WTC11 (cell line): ENCODE data around the gene SEC22C. TPM values are rescaled to one million over a fixed set of nuclear protein-coding genes. Genes with fewer than 3 reads are reported as not detected.

ENCODE experiments used
- ATAC-seq: fragments of 200-7000 bp; cut with Tn5 transposase; 2 replicates; pipeline ENCODE4 v1.10.0; 2021; ENCODE audit warnings: mild to moderate bottlenecking, moderate library complexity
- CTCF ChIA-PET: fragments of 300-600 bp; sonication (Branson Sonifier 250); formaldehyde crosslinking; loops from one replicate; lab custom pipeline; 2021; ENCODE audit warnings: antibody characterized with exemption; lab: Charles Lee
- POLR2A ChIA-PET: fragments of 350-600 bp; sonication (Branson Sonifier 250); formaldehyde crosslinking; loops from one replicate; lab custom pipeline; 2021; ENCODE audit warnings: antibody characterized with exemption; lab: Charles Lee
- DNase-seq: peaks from one replicate; pipeline ENCODE4 v3.0.0; 2021; ENCODE audit warnings: low spot score
- H3K27ac Mint-ChIP-seq: 2 replicates; pipeline ENCODE4 v1.8.0; 2021; ENCODE audit warnings: mixed read lengths
- H3K27me3 Mint-ChIP-seq: 2 replicates; pipeline ENCODE4 v1.8.0; 2021; ENCODE audit warnings: low read depth, mild to moderate bottlenecking, moderate library complexity, mixed read lengths
- H3K36me3 Mint-ChIP-seq: 2 replicates; pipeline ENCODE4 v1.8.0; 2021; ENCODE audit warnings: mixed read lengths
- H3K4me1 Mint-ChIP-seq: 2 replicates; pipeline ENCODE4 v1.8.0; 2022; ENCODE audit warnings: mixed read lengths
- H3K4me3 Mint-ChIP-seq: 2 replicates; pipeline ENCODE4 v1.8.0; 2021; ENCODE audit warnings: mild to moderate bottlenecking, moderate library complexity, mixed read lengths
- H3K9me3 Mint-ChIP-seq: 2 replicates; pipeline ENCODE4 v1.8.0; 2021; ENCODE audit warnings: mixed read lengths
- ATF1 ChIP-seq: sonication (generic); formaldehyde crosslinking; IDR thresholded peaks from 2 replicates; pipeline ENCODE4 v1.8.1; 2023; ENCODE audit warnings: mild to moderate bottlenecking, moderate library complexity, missing genetic modification reagents
- CBFB ChIP-seq: sonication (generic); formaldehyde crosslinking; IDR thresholded peaks from 2 replicates; pipeline ENCODE4 v1.8.1; 2022; ENCODE audit warnings: mild to moderate bottlenecking, low read depth, missing genetic modification reagents
- ETV6 ChIP-seq: sonication (generic); formaldehyde crosslinking; IDR thresholded peaks from 2 replicates; pipeline ENCODE4 v1.8.1; 2022; ENCODE audit warnings: mild to moderate bottlenecking, missing genetic modification reagents
- JUN ChIP-seq: sonication (generic); formaldehyde crosslinking; IDR thresholded peaks from 2 replicates; pipeline ENCODE4 v1.8.0; 2023; ENCODE audit warnings: mild to moderate bottlenecking, missing genetic modification reagents
- KAT7 ChIP-seq: sonication (generic); formaldehyde crosslinking; IDR thresholded peaks from 2 replicates; pipeline ENCODE4 v1.8.1; 2023; ENCODE audit warnings: missing genetic modification reagents, mild to moderate bottlenecking, borderline replicate concordance
- MYBL2 ChIP-seq: sonication (generic); formaldehyde crosslinking; IDR thresholded peaks from 2 replicates; pipeline ENCODE4 v1.8.1; 2023; ENCODE audit warnings: mild to moderate bottlenecking, moderate library complexity, missing genetic modification reagents
- NFYB ChIP-seq: sonication (generic); formaldehyde crosslinking; conservative IDR thresholded peaks from 2 replicates; pipeline ENCODE4 v1.8.0; 2022; ENCODE audit warnings: low read depth, missing genetic modification reagents
- NR1H2 ChIP-seq: sonication (generic); formaldehyde crosslinking; IDR thresholded peaks from 2 replicates; pipeline ENCODE4 v1.9.0; 2021; ENCODE audit warnings: mild to moderate bottlenecking, moderate library complexity, missing genetic modification reagents
- NR3C1 ChIP-seq: sonication (generic); formaldehyde crosslinking; conservative IDR thresholded peaks from 2 replicates; pipeline ENCODE4 v1.8.1; 2023; ENCODE audit warnings: low read depth, mild to moderate bottlenecking, missing genetic modification reagents
- SMAD4 ChIP-seq: sonication (generic); formaldehyde crosslinking; IDR thresholded peaks from 2 replicates; pipeline ENCODE4 v1.8.0; 2022; ENCODE audit warnings: mild to moderate bottlenecking, missing genetic modification reagents
- SOX15 ChIP-seq: fragments of 250-450 bp; sonication (Bioruptor Pico); IDR thresholded peaks from 2 replicates; pipeline ENCODE4 v1.9.0; 2021; ENCODE audit warnings: mild to moderate bottlenecking
- TEAD1 ChIP-seq: sonication (generic); formaldehyde crosslinking; IDR thresholded peaks from 2 replicates; pipeline ENCODE4 v1.8.0; 2022; ENCODE audit warnings: mild to moderate bottlenecking, missing genetic modification reagents
- ZNF138 ChIP-seq: sonication (generic); formaldehyde crosslinking; conservative IDR thresholded peaks from 2 replicates; pipeline ENCODE4 v1.8.1; 2022; ENCODE audit warnings: mild to moderate bottlenecking, moderate library complexity, missing genetic modification reagents
- ZNF219 ChIP-seq: sonication (generic); formaldehyde crosslinking; IDR thresholded peaks from 2 replicates; pipeline ENCODE4 v1.8.0; 2023; ENCODE audit warnings: missing genetic modification reagents, mild to moderate bottlenecking, borderline replicate concordance
- ZNF317 ChIP-seq: sonication (generic); formaldehyde crosslinking; IDR thresholded peaks from 2 replicates; pipeline ENCODE4 v1.8.1; 2023; ENCODE audit warnings: low read depth, mild to moderate bottlenecking, moderate library complexity, missing genetic modification reagents, borderline replicate concordance
- ZNF671 ChIP-seq: fragments of 250-450 bp; sonication (Bioruptor Pico); IDR thresholded peaks from 2 replicates; pipeline ENCODE4 v1.8.0; 2021; ENCODE audit warnings: mild to moderate bottlenecking
- total RNA-seq: library from RNA; stranded (reverse); gene quantifications from 3 replicates; pipeline ENCODE4 v1.2.3, GENCODE V29; 2021
- TF ChIP-seq, protein P1 (sequence below): sonication (generic); formaldehyde crosslinking; IDR thresholded peaks from 2 replicates; pipeline ENCODE4 v1.8.0; 2022; ENCODE audit warnings: mild to moderate bottlenecking, missing genetic modification reagents
- TF ChIP-seq, protein P2 (sequence below): fragments of 200-600 bp; IDR thresholded peaks from 2 replicates; pipeline ENCODE4 v1.8.0; 2022; ENCODE audit warnings: antibody characterized with exemption
- TF ChIP-seq, protein P3 (sequence below): sonication (generic); formaldehyde crosslinking; IDR thresholded peaks from 2 replicates; pipeline ENCODE4 v1.8.0; 2023; ENCODE audit warnings: missing genetic modification reagents
- TF ChIP-seq, protein P4 (sequence below): sonication (generic); formaldehyde crosslinking; conservative IDR thresholded peaks from 2 replicates; pipeline ENCODE4 v1.8.1; 2022; ENCODE audit warnings: mild to moderate bottlenecking, missing genetic modification reagents
- TF ChIP-seq, protein P5 (sequence below): sonication (generic); formaldehyde crosslinking; IDR thresholded peaks from 2 replicates; pipeline ENCODE4 v1.8.1; 2022; ENCODE audit warnings: low read depth, missing genetic modification reagents, borderline replicate concordance
- TF ChIP-seq, protein P6 (sequence below): fragments of 250-450 bp; sonication (Bioruptor Pico); IDR thresholded peaks from 2 replicates; pipeline ENCODE4 v1.9.0; 2021; ENCODE audit warnings: mild to moderate bottlenecking

Gene SEC22C
- total RNA-seq, 1 experiment from 2014 or later = 37.0 TPM

DNA sequence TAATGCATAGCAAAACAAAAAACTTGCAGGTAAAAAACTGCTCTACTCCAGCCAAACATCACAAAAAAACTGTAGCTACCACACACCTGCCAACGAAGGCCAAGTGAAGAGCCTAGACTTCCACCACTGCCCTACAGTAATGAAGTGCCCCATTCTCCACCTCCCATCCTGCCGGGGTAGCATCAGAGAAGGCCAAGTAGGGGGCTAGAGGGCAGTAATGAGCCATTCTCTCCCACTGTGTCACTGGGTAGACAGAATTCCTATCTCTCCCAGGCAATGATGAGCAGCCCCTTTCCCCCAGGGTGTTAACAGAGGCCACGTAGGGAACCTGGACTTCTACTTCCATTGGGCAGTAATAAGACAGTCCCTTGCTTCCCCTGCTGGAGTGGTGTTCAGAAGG is 9.5 kb downstream of the SEC22C start:
- no peak overlapping the region for H3K4me3 Mint-ChIP-seq
- ChIA-PET POLR2A (interaction anchor here (1.4 kb wide), 1 partner anchor 18 kb away, joined by 3 read pairs; the partner anchor contains the start of gene SS18L2), CTCF (interaction anchor here (0.7 to 1.8 kb wide), 5 partner anchors 10 to 178 kb away, joined by 4 to 6 read pairs (median 5); partner anchors contain the start of genes SS18L2 and ZBTB47)
- TF ChIP-seq, protein P1, sequence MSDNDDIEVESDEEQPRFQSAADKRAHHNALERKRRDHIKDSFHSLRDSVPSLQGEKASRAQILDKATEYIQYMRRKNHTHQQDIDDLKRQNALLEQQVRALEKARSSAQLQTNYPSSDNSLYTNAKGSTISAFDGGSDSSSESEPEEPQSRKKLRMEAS = no peak
- TF ChIP-seq TEAD1 (0 out of 2 replicates have a peak, but pooled peaks have one; percentile 14), NR1H2 (CRISPR knock-in tag) (no peak)
- TF ChIP-seq, protein P2, sequence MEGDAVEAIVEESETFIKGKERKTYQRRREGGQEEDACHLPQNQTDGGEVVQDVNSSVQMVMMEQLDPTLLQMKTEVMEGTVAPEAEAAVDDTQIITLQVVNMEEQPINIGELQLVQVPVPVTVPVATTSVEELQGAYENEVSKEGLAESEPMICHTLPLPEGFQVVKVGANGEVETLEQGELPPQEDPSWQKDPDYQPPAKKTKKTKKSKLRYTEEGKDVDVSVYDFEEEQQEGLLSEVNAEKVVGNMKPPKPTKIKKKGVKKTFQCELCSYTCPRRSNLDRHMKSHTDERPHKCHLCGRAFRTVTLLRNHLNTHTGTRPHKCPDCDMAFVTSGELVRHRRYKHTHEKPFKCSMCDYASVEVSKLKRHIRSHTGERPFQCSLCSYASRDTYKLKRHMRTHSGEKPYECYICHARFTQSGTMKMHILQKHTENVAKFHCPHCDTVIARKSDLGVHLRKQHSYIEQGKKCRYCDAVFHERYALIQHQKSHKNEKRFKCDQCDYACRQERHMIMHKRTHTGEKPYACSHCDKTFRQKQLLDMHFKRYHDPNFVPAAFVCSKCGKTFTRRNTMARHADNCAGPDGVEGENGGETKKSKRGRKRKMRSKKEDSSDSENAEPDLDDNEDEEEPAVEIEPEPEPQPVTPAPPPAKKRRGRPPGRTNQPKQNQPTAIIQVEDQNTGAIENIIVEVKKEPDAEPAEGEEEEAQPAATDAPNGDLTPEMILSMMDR = peak; percentile 34; the same call in 1 of the 2 replicates
- ATAC-seq (peak; percentile 100), DNase-seq (peak; percentile 73)
- no peaks in the 10 kb centered on the region for H3K27me3 Mint-ChIP-seq
- peaks cover 7% of the 10 kb centered on the region for H3K4me1 Mint-ChIP-seq
- peaks cover 26% of the 10 kb centered on the region for H3K9me3 Mint-ChIP-seq
- H3K27ac Mint-ChIP-seq = peak overlapping the region; percentile 38
- peaks cover 39% of the 10 kb centered on the region for H3K36me3 Mint-ChIP-seq

DNA sequence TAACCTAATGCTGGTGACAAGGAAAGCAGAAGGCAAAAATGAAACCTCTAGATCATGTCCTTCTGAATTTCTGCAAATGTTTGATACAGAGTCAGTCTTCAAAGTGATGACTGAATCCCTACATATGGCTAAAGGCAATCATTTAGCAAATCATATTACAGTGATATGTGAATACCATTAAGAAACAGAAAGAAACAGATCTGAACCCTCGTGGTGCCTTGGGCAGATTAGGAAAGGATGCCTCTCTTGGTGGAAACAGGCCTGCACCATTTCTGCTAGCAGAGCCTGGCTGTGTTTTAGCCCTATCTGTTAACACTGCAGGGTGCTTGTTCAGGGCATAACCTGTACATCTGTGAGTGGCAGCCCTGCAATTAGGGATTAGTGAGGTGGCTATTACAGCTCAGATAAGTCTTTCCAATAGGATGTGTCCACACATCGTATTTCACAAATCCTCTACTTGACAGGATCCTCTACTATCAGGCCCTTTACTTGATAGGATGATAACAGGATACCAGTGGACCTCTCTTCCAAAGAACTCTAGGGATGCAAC is 12.1 kb downstream of the SEC22C start:
- H3K4me3 Mint-ChIP-seq = no peak overlapping the region
- H3K9me3 Mint-ChIP-seq = peaks cover 10% of the 10 kb centered on the region
- peaks cover 7% of the 10 kb centered on the region for H3K4me1 Mint-ChIP-seq
- H3K36me3 Mint-ChIP-seq = peaks cover 34% of the 10 kb centered on the region
- ChIA-PET POLR2A (no interaction called here), CTCF (no interaction called here)
- no peak overlapping the region for H3K27ac Mint-ChIP-seq
- no peak for ATAC-seq
- TF ChIP-seq, protein P3, sequence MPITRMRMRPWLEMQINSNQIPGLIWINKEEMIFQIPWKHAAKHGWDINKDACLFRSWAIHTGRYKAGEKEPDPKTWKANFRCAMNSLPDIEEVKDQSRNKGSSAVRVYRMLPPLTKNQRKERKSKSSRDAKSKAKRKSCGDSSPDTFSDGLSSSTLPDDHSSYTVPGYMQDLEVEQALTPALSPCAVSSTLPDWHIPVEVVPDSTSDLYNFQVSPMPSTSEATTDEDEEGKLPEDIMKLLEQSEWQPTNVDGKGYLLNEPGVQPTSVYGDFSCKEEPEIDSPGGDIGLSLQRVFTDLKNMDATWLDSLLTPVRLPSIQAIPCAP (CRISPR knock-in tag) = no peak
- TF ChIP-seq, protein P4, sequence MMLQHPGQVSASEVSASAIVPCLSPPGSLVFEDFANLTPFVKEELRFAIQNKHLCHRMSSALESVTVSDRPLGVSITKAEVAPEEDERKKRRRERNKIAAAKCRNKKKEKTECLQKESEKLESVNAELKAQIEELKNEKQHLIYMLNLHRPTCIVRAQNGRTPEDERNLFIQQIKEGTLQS = no peak
- no peak for TF ChIP-seq CBFB
- TF ChIP-seq SMAD4 = no peak
- TF ChIP-seq ETV6 (CRISPR knock-in tag) = no peak
- no peak for TF ChIP-seq JUN (CRISPR knock-in tag)
- no peak for TF ChIP-seq ZNF219 (CRISPR knock-in tag)
- no peak for TF ChIP-seq ATF1
- TF ChIP-seq NR3C1 (CRISPR knock-in tag) = no peak
- TF ChIP-seq SOX15 (CRISPR knock-in tag) = no peak
- TF ChIP-seq, protein P5, sequence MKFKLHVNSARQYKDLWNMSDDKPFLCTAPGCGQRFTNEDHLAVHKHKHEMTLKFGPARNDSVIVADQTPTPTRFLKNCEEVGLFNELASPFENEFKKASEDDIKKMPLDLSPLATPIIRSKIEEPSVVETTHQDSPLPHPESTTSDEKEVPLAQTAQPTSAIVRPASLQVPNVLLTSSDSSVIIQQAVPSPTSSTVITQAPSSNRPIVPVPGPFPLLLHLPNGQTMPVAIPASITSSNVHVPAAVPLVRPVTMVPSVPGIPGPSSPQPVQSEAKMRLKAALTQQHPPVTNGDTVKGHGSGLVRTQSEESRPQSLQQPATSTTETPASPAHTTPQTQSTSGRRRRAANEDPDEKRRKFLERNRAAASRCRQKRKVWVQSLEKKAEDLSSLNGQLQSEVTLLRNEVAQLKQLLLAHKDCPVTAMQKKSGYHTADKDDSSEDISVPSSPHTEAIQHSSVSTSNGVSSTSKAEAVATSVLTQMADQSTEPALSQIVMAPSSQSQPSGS (CRISPR knock-in tag) = no peak
- TF ChIP-seq NFYB (CRISPR knock-in tag) = no peak
- TF ChIP-seq, protein P6, sequence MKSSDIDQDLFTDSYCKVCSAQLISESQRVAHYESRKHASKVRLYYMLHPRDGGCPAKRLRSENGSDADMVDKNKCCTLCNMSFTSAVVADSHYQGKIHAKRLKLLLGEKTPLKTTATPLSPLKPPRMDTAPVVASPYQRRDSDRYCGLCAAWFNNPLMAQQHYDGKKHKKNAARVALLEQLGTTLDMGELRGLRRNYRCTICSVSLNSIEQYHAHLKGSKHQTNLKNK = no peak
- no peak for TF ChIP-seq MYBL2 (CRISPR knock-in tag)
- TF ChIP-seq, protein P1 = no peak
- TF ChIP-seq ZNF138 (CRISPR knock-in tag) = no peak
- no peak for TF ChIP-seq ZNF317 (CRISPR knock-in tag)
- TF ChIP-seq ZNF671 (CRISPR knock-in tag) = no peak
- TF ChIP-seq KAT7 = no peak
- no peaks in the 10 kb centered on the region for H3K27me3 Mint-ChIP-seq
- DNase-seq = no peak
